ENCODE measurements around the gene TMEM168.
"Not testable (repeated sequence)": the region's sequence is repeated elsewhere in the genome, so short reads cannot be mapped to it uniquely, and the experiment has no call there.

GRCh38 chr7:112835928-112836327 is 45.7 kb upstream of the TMEM168 start:
- TF ChIP-seq HMGA2, JUN (CRISPR knock-in tag; IDR thresholded peaks at IDR 0.05): not testable (repeated sequence)
